ENCODE measurements around the gene TSHR. TPM values are rescaled to one million over a fixed set of nuclear protein-coding genes. Genes with fewer than 3 reads are reported as not detected.
"Not testable (repeated sequence)": the region's sequence is repeated elsewhere in the genome, so short reads cannot be mapped to it uniquely, and the experiment has no call there.

Gene TSHR
- total RNA-seq, 4 donors from 2014 or later, result 0.37 to 2.4 (median 0.85) TPM

DNA sequence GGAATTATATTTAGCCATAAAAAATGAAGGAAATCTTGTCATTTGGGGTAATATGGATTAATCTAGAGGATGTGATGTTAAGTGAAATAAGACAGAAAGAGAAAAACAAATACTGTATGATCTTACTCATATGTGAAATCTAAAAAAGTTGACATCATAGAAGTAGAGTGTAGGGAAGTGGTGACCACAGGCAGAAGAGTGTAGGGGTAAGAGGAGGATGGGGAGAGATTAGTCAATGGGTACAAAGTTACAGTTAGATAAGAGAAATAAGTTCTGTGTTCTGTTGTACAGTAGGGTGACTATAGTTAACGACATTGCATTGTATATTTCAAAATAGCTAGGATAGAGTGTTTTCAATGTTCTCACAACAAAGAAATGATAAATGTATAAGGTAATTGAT is 87.0 kb downstream of the TSHR start:
- in situ Hi-C loops (cut with MboI; ENCODE audit: low pct_ligation_motif_present in 1 of 4, low pct_unique_long_range_greater_than_20kb in 1 of 4, low sequenced_read_pairs in 3 of 4) (no loop called here), intact Hi-C loops (cut with DNase I; ENCODE audit: low total_unique reads) (no loop called here)
- H3K9me3 ChIP-seq, result no peaks in the 10 kb centered on the region
- no peak for DNase-seq
- no peak overlapping the region for H3K27ac ChIP-seq
- no peaks in the 10 kb centered on the region for H3K27me3 ChIP-seq
- TF ChIP-seq CTCF (IDR thresholded peaks at IDR 0.05) (no peak), POLR2AphosphoS5 (IDR thresholded peaks at IDR 0.05) (no peak), POLR2A (IDR thresholded peaks at IDR 0.05) (no peak), EP300 (IDR thresholded peaks at IDR 0.05; ENCODE audit: low read depth) (no peak)
- H3K36me3 ChIP-seq, result no peaks in the 10 kb centered on the region
- H3K4me3 ChIP-seq, result no peak overlapping the region
- 66 to 91% methylated on average over 1 of the region's 1 CpG for WGBS, 2 donors (ENCODE audit: low coverage in 1 of 2)
- H3K4me1 ChIP-seq, result no peaks in the 10 kb centered on the region

DNA sequence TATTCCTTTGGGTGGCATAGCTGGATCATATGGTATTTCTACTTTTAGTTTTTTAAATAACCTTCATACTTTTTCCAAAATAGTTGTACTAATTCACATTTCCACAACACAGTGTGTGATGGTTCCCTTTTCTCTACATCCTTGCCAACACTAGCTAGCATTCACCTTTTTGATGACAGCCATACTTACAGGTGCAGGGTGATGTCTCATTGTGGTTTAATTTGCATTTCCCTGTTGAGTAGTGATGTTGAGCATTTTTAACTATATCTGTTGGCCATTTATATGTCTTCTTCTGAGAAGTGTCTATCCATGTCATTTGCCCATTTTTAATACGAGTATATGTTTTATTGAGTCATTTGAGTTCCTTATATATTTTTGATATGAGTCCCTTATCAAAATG is 96.1 kb downstream of the TSHR start:
- H3K4me3 ChIP-seq, result no peak overlapping the region
- in situ Hi-C loops (cut with MboI; ENCODE audit: low pct_ligation_motif_present in 1 of 4, low pct_unique_long_range_greater_than_20kb in 1 of 4, low sequenced_read_pairs in 3 of 4) (no loop called here), intact Hi-C loops (cut with DNase I; ENCODE audit: low total_unique reads) (no loop called here)
- H3K9me3 ChIP-seq, result peaks cover 0 to 3% of the 10 kb centered on the region in 2 donors
- no peaks in the 10 kb centered on the region for H3K36me3 ChIP-seq
- DNase-seq, result no peak
- H3K27me3 ChIP-seq, result no peaks in the 10 kb centered on the region
- WGBS, 2 donors (ENCODE audit: low coverage in 1 of 2), result 78 to 80% methylated on average over 1 of the region's 1 CpG
- H3K27ac ChIP-seq, result no peak overlapping the region
- TF ChIP-seq POLR2AphosphoS5 (IDR thresholded peaks at IDR 0.05) (no peak), CTCF (IDR thresholded peaks at IDR 0.05) (no peak), POLR2A (IDR thresholded peaks at IDR 0.05) (no peak), EP300 (IDR thresholded peaks at IDR 0.05; ENCODE audit: low read depth) (no peak)
- H3K4me1 ChIP-seq, result no peaks in the 10 kb centered on the region

DNA sequence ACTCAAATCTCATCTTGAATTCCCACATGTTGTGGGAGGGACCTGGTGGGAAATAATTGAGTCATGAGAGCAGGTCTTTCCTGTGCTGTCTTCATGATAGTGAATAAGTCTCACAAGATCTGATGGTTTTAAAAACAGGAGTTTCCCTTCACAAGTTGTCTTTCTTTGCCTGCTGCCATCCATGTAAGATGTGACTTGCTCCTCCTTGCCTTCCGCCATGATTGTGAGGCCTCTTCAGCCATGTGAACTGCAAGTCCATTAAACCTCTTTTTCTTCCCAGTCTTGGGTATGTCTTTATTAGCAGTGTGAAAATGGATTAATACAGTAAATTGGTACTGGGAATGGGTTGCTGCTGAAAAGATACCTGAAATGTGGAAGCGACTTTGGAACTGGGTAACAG is 98.6 kb downstream of the TSHR start:
- H3K27ac ChIP-seq; H3K36me3 ChIP-seq; DNase-seq; H3K27me3 ChIP-seq; H3K4me1 ChIP-seq; H3K9me3 ChIP-seq; H3K4me3 ChIP-seq; in situ Hi-C loops (cut with MboI; ENCODE audit: low pct_ligation_motif_present in 1 of 4, low pct_unique_long_range_greater_than_20kb in 1 of 4, low sequenced_read_pairs in 3 of 4); intact Hi-C loops (cut with DNase I; ENCODE audit: low total_unique reads): not testable (repeated sequence)
- WGBS, 2 donors (ENCODE audit: low coverage in 1 of 2), result 96 to 100% methylated on average over 2 of the region's 2 CpGs

- Histone ChIP-seq H3K36me3 (no peaks in the 10 kb centered on the region), H3K27ac (no peak overlapping the region), H3K4me3 (no peak overlapping the region), H3K27me3 (no peaks in the 10 kb centered on the region), H3K4me1 (no peaks in the 10 kb centered on the region), H3K9me3 (peaks cover 0 to 3% of the 10 kb centered on the region in 2 donors)
- DNase-seq, result no peak
- in situ Hi-C loops (cut with MboI; ENCODE audit: low pct_ligation_motif_present in 1 of 4, low pct_unique_long_range_greater_than_20kb in 1 of 4, low sequenced_read_pairs in 3 of 4), result no loop called here
- 90 to 92% methylated on average over 5 of the region's 5 CpGs for WGBS, 2 donors (ENCODE audit: low coverage in 1 of 2)
- TF ChIP-seq CTCF (IDR thresholded peaks at IDR 0.05), result no peak
- no peak for TF ChIP-seq EP300 (IDR thresholded peaks at IDR 0.05; ENCODE audit: low read depth)
- no peak for TF ChIP-seq POLR2A (IDR thresholded peaks at IDR 0.05)
- TF ChIP-seq POLR2AphosphoS5 (IDR thresholded peaks at IDR 0.05), result no peak
- intact Hi-C loops (cut with DNase I; ENCODE audit: low total_unique reads), result no loop called here
Observed at GRCh38 chr14:81055971-81056370, 100.5 kb downstream of the TSHR start.

DNA sequence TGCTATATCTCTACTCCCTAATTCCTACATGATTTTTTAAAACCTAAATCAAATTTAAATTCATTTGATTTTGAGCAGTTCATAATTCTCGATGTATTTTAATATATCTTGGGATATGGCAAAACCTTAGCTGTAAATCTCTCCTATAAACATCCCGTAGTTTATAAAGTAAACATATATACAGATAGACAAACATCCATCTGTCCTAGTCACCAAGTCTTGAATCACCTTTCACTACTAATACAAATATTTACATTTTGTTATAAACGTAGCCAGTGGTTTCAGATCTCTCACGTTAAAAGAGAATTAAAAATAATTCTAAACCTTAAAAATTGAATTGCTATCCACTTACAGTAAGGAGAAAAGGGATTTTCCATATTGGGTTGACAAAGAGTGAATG is 107.0 kb downstream of the TSHR start:
- Histone ChIP-seq H3K36me3 (no peaks in the 10 kb centered on the region), H3K9me3 (no peaks in the 10 kb centered on the region), H3K4me3 (no peak overlapping the region), H3K27me3 (no peaks in the 10 kb centered on the region), H3K27ac (no peak overlapping the region), H3K4me1 (no peaks in the 10 kb centered on the region)
- intact Hi-C loops (cut with DNase I; ENCODE audit: low total_unique reads), result no loop called here
- DNase-seq, result no peak
- WGBS, 2 donors (ENCODE audit: low coverage in 1 of 2), result 23 to 38% methylated on average over 4 of the region's 4 CpGs
- in situ Hi-C loops (cut with MboI; ENCODE audit: low pct_ligation_motif_present in 1 of 4, low pct_unique_long_range_greater_than_20kb in 1 of 4, low sequenced_read_pairs in 3 of 4), result no loop called here
- TF ChIP-seq POLR2A (IDR thresholded peaks at IDR 0.05) (no peak), EP300 (IDR thresholded peaks at IDR 0.05; ENCODE audit: low read depth) (no peak)
